ENCODE measurements around the gene TPPP2. TPM values are rescaled to one million over a fixed set of nuclear protein-coding genes. Genes with fewer than 3 reads are reported as not detected.
A peak's percentile ranks its signal among the peaks of the same experiment; 100 is the strongest.

The TPPP2 gene
- total and polyA plus RNA-seq, 9 of the 15 experiments (the other 6 are each of a cell fraction or from before 2014, with no cell fraction given) = 0.18 TPM; not detected in 8

- TF ChIP-seq RERE (CRISPR knock-in tag; IDR thresholded peaks at IDR 0.05; ENCODE audit: borderline replicate concordance) = no peak
Observed at GRCh38 chr14:21056520-21057163, 26.6 kb downstream of the TPPP2 start (continued).

GRCh38 chr14:21057803-21058675 lies 28.0 kb downstream of the TPPP2 start, which contains the start of gene RNASE8:
RNASE8 (plus strand) TSS chr14:21057822; CDS start chr14:21057893, 71 bp downstream.
- in situ Hi-C loops (cut with MboI) = no loop called here
- no peaks in the 10 kb centered on the region for H3K9me1 ChIP-seq (ENCODE audit: control insufficient read depth, insufficient read depth, low read length)
- CTCF ChIA-PET (ENCODE audit: low intra/inter-chr PET ratio) = interaction anchor here (0.6 kb wide), 1 partner anchor 16 kb away, joined by 3 read pairs; the partner anchor contains the start of gene RNASE7
- 0 out of 6 replicates have a peak, but pooled peaks of 1 of the 3 experiments have one; percentile 4 for TF ChIP-seq CTCF (IDR thresholded peaks at IDR 0.05 in 2 of 3, conservative IDR thresholded peaks at IDR 0.05 in 1 of 3; ENCODE audit: insufficient read depth in 2 of 3, low read depth in 1 of 3, low read length in 3 of 3)
- no peak for TF ChIP-seq THRB (CRISPR knock-in tag; conservative IDR thresholded peaks at IDR 0.05)
- H3K4me3 ChIP-seq = no peak within 1 kb of the TSS
- DNase-seq (ENCODE audit: extremely low read depth in 1 of 4, low spot score in 3 of 4) = no peak
- no peaks in the 10 kb centered on the region for H4K20me1 ChIP-seq (replicated peaks; ENCODE audit: control insufficient read depth, insufficient read depth, low read length)
- H3K27me3 ChIP-seq (ENCODE audit: control insufficient read depth in 2 of 2, insufficient read depth in 2 of 2, low read length in 2 of 2) = no peaks in the 10 kb centered on the region
- no peaks in the 10 kb centered on the region for H3K79me2 ChIP-seq (ENCODE audit: control insufficient read depth, insufficient read depth, low read length)
- H3K9ac ChIP-seq (ENCODE audit: insufficient read depth in 1 of 2, low read depth in 2 of 2, low read length in 2 of 2) = no peak within 1 kb of the TSS
- H3K27ac ChIP-seq (ENCODE audit: extremely low read depth, low read depth, low read length) = no peak within 1 kb of the TSS
- intact Hi-C loops (cut with micrococcal nuclease) = no loop called here
- WGBS (ENCODE audit: insufficient coverage, low coverage, missing lambda C conversion rate) = 13% methylated on average over 8 of the region's 8 CpGs
- no TSS peak for BruUV-seq (replicated peaks)
- no peak for FAIRE-seq
- H3K4me2 ChIP-seq (ENCODE audit: insufficient read depth, low read length) = no peak within 1 kb of the TSS
- no peaks in the 10 kb centered on the region for H3K36me3 ChIP-seq (ENCODE audit: control insufficient read depth, insufficient read depth, low read length)
- H3K4me1 ChIP-seq (replicated peaks in 1 of 2; ENCODE audit: control insufficient read depth in 2 of 2, insufficient read depth in 2 of 2, low read length in 2 of 2) = no peaks in the 10 kb centered on the region; a peak in 2 of 5 replicates
- no peak for ATAC-seq
- peak within 1 kb of the TSS; percentile 9; the same call in 1 of the 2 replicates for H2AFZ ChIP-seq (ENCODE audit: low read depth, low read length)
- no peaks in the 10 kb centered on the region for H3K9me3 ChIP-seq (replicated peaks; ENCODE audit: control insufficient read depth, insufficient read depth, low read depth, low read length)
- POLR2A ChIA-PET = interaction anchor here (0.5 to 1.7 kb wide), 5 partner anchors 10 to 361 kb away, joined by 3 to 5 read pairs (median 4); no protein-coding TSS in a partner anchor

Measured in K562 (cell line).